Measurements from ENCODE around the gene TUT1. TPM values are rescaled to one million over a fixed set of nuclear protein-coding genes. Genes with fewer than 3 reads are reported as not detected.

The TUT1 gene
- total and polyA plus RNA-seq, 4 donors, result 10.8 to 21.9 (median 17.3) TPM

GRCh38 chr11:62574363-62575071 is 16.8 kb downstream of the TUT1 start:
- ATAC-seq (ENCODE audit: insufficient read depth, low FRiP score) (peak; percentile 2), DNase-seq (peak; percentile 32 to 67 (median 57))
- peaks cover 5 to 38% (median 28%) of the 10 kb centered on the region in 4 donors for H3K36me3 ChIP-seq (ENCODE audit: control insufficient read depth in 4 of 4, insufficient read depth in 4 of 4, low read length in 4 of 4)
- peak overlapping the region; percentile 9 to 81 for H3K9ac ChIP-seq (ENCODE audit: insufficient read depth in 1 of 2, low read length in 2 of 2)
- H3K27ac ChIP-seq (ENCODE audit: low read depth in 1 of 2, low read length in 1 of 2), result peak overlapping the region; percentile 91 to 92
- TF ChIP-seq CTCF (IDR thresholded peaks at IDR 0.05; ENCODE audit: control extremely low read depth, extremely low read depth), result no peak
- H3K4me1 ChIP-seq (ENCODE audit: control insufficient read depth in 5 of 5, insufficient read depth in 5 of 5, low read length in 5 of 5), result peaks cover 0 to 24% (median 15%) of the 10 kb centered on the region in 5 donors
- peak overlapping the region; percentile 33 for H3K4me3 ChIP-seq
- no peaks in the 10 kb centered on the region for H3K27me3 ChIP-seq (ENCODE audit: control insufficient read depth in 3 of 3, insufficient read depth in 3 of 3, low read length in 2 of 3)
- 0 to 1% methylated on average over 33 of the region's 33 CpGs for WGBS, 2 donors
- no peaks in the 10 kb centered on the region for H3K9me3 ChIP-seq (ENCODE audit: control insufficient read depth in 4 of 4, insufficient read depth in 3 of 4, low read length in 3 of 4)

GRCh38 chr11:62573592-62574362 is 17.5 kb downstream of the TUT1 start, which contains the start of gene EEF1G:
EEF1G (minus strand) TSS chr11:62573891; CDS start chr11:62573842, 49 bp downstream.
- ATAC-seq (ENCODE audit: insufficient read depth, low FRiP score) (peak; percentile 96), DNase-seq (peak; percentile 100)
- peaks cover 0 to 24% (median 15%) of the 10 kb centered on the region in 5 donors for H3K4me1 ChIP-seq (ENCODE audit: control insufficient read depth in 5 of 5, insufficient read depth in 5 of 5, low read length in 5 of 5)
- H3K9ac ChIP-seq (ENCODE audit: insufficient read depth in 1 of 2, low read length in 2 of 2), result peak within 1 kb of the TSS; percentile 90 to 96
- 0% methylated on average over 46 of the region's 46 CpGs for WGBS, 2 donors
- peaks cover 5 to 38% (median 27%) of the 10 kb centered on the region in 4 donors for H3K36me3 ChIP-seq (ENCODE audit: control insufficient read depth in 4 of 4, insufficient read depth in 4 of 4, low read length in 4 of 4)
- no peaks in the 10 kb centered on the region for H3K27me3 ChIP-seq (ENCODE audit: control insufficient read depth in 3 of 3, insufficient read depth in 3 of 3, low read length in 2 of 3)
- H3K4me3 ChIP-seq, result peak within 1 kb of the TSS; percentile 55
- H3K27ac ChIP-seq (ENCODE audit: low read depth in 1 of 2, low read length in 1 of 2), result peak within 1 kb of the TSS; percentile 91 to 92
- no peaks in the 10 kb centered on the region for H3K9me3 ChIP-seq (ENCODE audit: control insufficient read depth in 4 of 4, insufficient read depth in 3 of 4, low read length in 3 of 4)
- TF ChIP-seq CTCF (IDR thresholded peaks at IDR 0.05; ENCODE audit: control extremely low read depth, extremely low read depth), result no peak

- DNase-seq, result peak in 2 of 3 donors; percentile 19 to 29
- no peak for ATAC-seq (ENCODE audit: insufficient read depth, low FRiP score)
Observed at GRCh38 chr11:62573006-62573591, 18.2 kb downstream of the TUT1 start.

More at GRCh38 chr11:62573006-62573591, 18.2 kb downstream of the TUT1 start:
- TF ChIP-seq CTCF (IDR thresholded peaks at IDR 0.05; ENCODE audit: control extremely low read depth, extremely low read depth), result no peak
- peaks cover 3 to 33% (median 27%) of the 10 kb centered on the region in 4 donors for H3K36me3 ChIP-seq (ENCODE audit: control insufficient read depth in 4 of 4, insufficient read depth in 4 of 4, low read length in 4 of 4)
- H3K9ac ChIP-seq (ENCODE audit: insufficient read depth in 1 of 2, low read length in 2 of 2), result peak overlapping the region; percentile 90 to 96
- no peaks in the 10 kb centered on the region for H3K9me3 ChIP-seq (ENCODE audit: control insufficient read depth in 4 of 4, insufficient read depth in 3 of 4, low read length in 3 of 4)
- peaks cover 0 to 24% (median 15%) of the 10 kb centered on the region in 5 donors for H3K4me1 ChIP-seq (ENCODE audit: control insufficient read depth in 5 of 5, insufficient read depth in 5 of 5, low read length in 5 of 5)
- H3K27me3 ChIP-seq (ENCODE audit: control insufficient read depth in 3 of 3, insufficient read depth in 3 of 3, low read length in 2 of 3), result no peaks in the 10 kb centered on the region
- peak overlapping the region; percentile 55 for H3K4me3 ChIP-seq
- peak overlapping the region; percentile 46 to 75 for H3K27ac ChIP-seq (ENCODE audit: low read depth in 1 of 2, low read length in 1 of 2)
- 1% methylated on average over 33 of the region's 33 CpGs for WGBS, 2 donors

All from lung (tissue), 12 donors.